HG02885 (cell line): ENCODE results near the gene ASPDH.
"Not testable (repeated sequence)": the region's sequence is repeated elsewhere in the genome, so short reads cannot be mapped to it uniquely, and the experiment has no call there.

ENCODE experiments used
- ATAC-seq: cut with Tn5 transposase; IDR thresholded peaks from one replicate; pipeline ENCODE4 v1.9.1; 2021; ENCODE audit warnings: mild to moderate bottlenecking; ENCODE audit not compliant: unreplicated experiment, poor library complexity

Gene ASPDH

GRCh38 chr19:50481351-50482149, 32.2 kb downstream of the ASPDH start:
- no peak for ATAC-seq

GRCh38 chr19:50480281-50481111, 33.2 kb downstream of the ASPDH start:
- no peak for ATAC-seq

GRCh38 chr19:50479761-50480251, 33.9 kb downstream of the ASPDH start:
- ATAC-seq = no peak

GRCh38 chr19:50478901-50479715, 34.6 kb downstream of the ASPDH start:
- ATAC-seq = no peak

- ATAC-seq = no peak
Observed at GRCh38 chr19:50477751-50478515, 35.8 kb downstream of the ASPDH start.

GRCh38 chr19:50476907-50477238, 36.8 kb downstream of the ASPDH start:
- ATAC-seq = no peak

GRCh38 chr19:50476224-50476906, 37.3 kb downstream of the ASPDH start, which contains the start of the genes EMC10 and GARIN5A:
TSS of gene EMC10 (plus strand) at chr19:50476507. CDS start at chr19:50476545, 38 bp downstream.
TSS of gene GARIN5A (minus strand) at chr19:50476848. CDS start at chr19:50476388, 460 bp downstream.
- peak; percentile 85 for ATAC-seq

GRCh38 chr19:50475736-50476223, 37.9 kb downstream of the ASPDH start:
- ATAC-seq = no peak

GRCh38 chr19:50475101-50475568, 38.6 kb downstream of the ASPDH start:
- ATAC-seq = no peak

GRCh38 chr19:50473336-50473735, 40.4 kb downstream of the ASPDH start:
- ATAC-seq = not testable (repeated sequence)

GRCh38 chr19:50468818-50469217, 44.9 kb downstream of the ASPDH start:
- ATAC-seq = no peak

GRCh38 chr19:50467566-50467965, 46.1 kb downstream of the ASPDH start:
- ATAC-seq = no peak

GRCh38 chr19:50466706-50467039, 47.0 kb downstream of the ASPDH start:
- no peak for ATAC-seq

- ATAC-seq = no peak
Observed at GRCh38 chr19:50465986-50466705, 47.6 kb downstream of the ASPDH start.

- ATAC-seq = no peak
Observed at GRCh38 chr19:50465000-50465399, 48.7 kb downstream of the ASPDH start.

- ATAC-seq = no peak
Observed at GRCh38 chr19:50464348-50464747, 49.4 kb downstream of the ASPDH start.

- ATAC-seq = no peak
Observed at GRCh38 chr19:50462970-50463369, 50.7 kb downstream of the ASPDH start.
